ENCODE results near the gene HAO1. TPM values are rescaled to one million over a fixed set of nuclear protein-coding genes. Genes with fewer than 3 reads are reported as not detected.

Gene HAO1
- total and polyA plus RNA-seq, 2 of the 4 experiments (the other 2 are of a cell fraction): not detected

DNA sequence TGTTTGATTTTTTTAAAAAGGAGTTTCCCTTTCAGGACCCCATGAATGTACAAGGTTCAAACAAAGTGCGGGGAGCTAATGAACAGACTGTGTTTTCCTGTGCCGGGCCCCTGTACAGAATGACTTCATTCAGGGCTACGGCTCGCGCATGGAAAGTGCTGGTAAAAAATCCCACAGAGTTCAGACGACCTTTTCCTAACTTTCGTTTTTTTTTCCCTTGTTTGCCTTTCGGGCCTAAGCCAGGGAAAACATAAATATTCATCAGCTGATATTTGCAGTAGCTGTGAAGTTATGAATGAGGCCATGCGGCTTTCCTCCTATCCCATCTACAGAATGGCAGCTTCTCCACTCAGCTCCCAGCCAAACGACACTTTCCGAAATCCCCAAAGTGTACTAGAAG is 74.0 kb downstream of the HAO1 start:
- no TSS peak for BruUV-seq (replicated peaks)
- Histone ChIP-seq H3K18ac (ENCODE audit: low read depth, low read length) (no peak overlapping the region), H2BK5ac (ENCODE audit: low read depth, low read length, poor library complexity, severe bottlenecking) (no peak overlapping the region), H2AK5ac (ENCODE audit: low read depth, low read length) (no peak overlapping the region), H4K5ac (ENCODE audit: low read depth, low read length) (no peak overlapping the region), H3K14ac (replicated peaks; ENCODE audit: low read depth, low read length) (0 out of 2 replicates have a peak overlapping the region, but pooled peaks have one; percentile 37), H3K27me3 (ENCODE audit: control insufficient read depth, insufficient read depth, low read length) (peaks cover 15% of the 10 kb centered on the region), H3K36me3 (ENCODE audit: control insufficient read depth, insufficient read depth, low read length) (no peaks in the 10 kb centered on the region), H3K23ac (ENCODE audit: low read depth, low read length) (no peak overlapping the region), H2AK9ac (replicated peaks; ENCODE audit: low read depth, low read length, poor library complexity) (no peak overlapping the region), H3K9me3 (ENCODE audit: control insufficient read depth, insufficient read depth, low read length) (no peaks in the 10 kb centered on the region), H4K91ac (ENCODE audit: insufficient read depth, low read depth, low read length) (no peak overlapping the region), H3K9ac (ENCODE audit: low read depth, low read length) (no peak overlapping the region), H3K9me1 (ENCODE audit: insufficient read depth, low read length) (no peaks in the 10 kb centered on the region), H2BK20ac (ENCODE audit: low read depth, low read length) (no peak overlapping the region), H3K56ac (ENCODE audit: extremely low read depth, insufficient read depth, low read length) (no peak overlapping the region), H4K20me1 (ENCODE audit: insufficient read depth, low read length) (no peaks in the 10 kb centered on the region), H3K4ac (ENCODE audit: low read depth, low read length) (no peak overlapping the region), H4K8ac (ENCODE audit: low read depth in 2 of 2, low read length in 2 of 2) (no peak overlapping the region; a peak in 1 of 4 replicates), H3K4me2 (ENCODE audit: low read depth, low read length) (peak overlapping the region; percentile 46), H2AFZ (replicated peaks; ENCODE audit: low read length, poor library complexity) (no peak overlapping the region), H2BK15ac (ENCODE audit: low read depth, low read length) (no peak overlapping the region), H3K4me3 (ENCODE audit: insufficient read depth, low read depth, low read length) (no peak overlapping the region), H3K79me1 (ENCODE audit: low read depth in 1 of 2, low read length in 2 of 2) (no peaks in the 10 kb centered on the region), H3K27ac (ENCODE audit: insufficient read depth, low read length) (no peak overlapping the region), H2BK120ac (ENCODE audit: low read depth, low read length) (0 out of 2 replicates have a peak overlapping the region, but pooled peaks have one; percentile 46), H3K4me1 (ENCODE audit: control insufficient read depth, insufficient read depth, low read length) (no peaks in the 10 kb centered on the region)
- intact Hi-C loops (cut with micrococcal nuclease) (no loop called here), dilution Hi-C loops (cut with HindIII; ENCODE audit: low sequenced_read_pairs, unreplicated experiment) (no loop called here), in situ Hi-C loops (cut with MboI; ENCODE audit: low sequenced_read_pairs) (no loop called here)
- DNase-seq (no peak), ATAC-seq (ENCODE audit: low read depth) (no peak; the same call in 1 of the 2 replicates)
- ChIA-PET CTCF (interaction anchor here (0.6 to 1.4 kb wide), 2 partner anchors 39 to 70 kb away, joined by 3 read pairs; no protein-coding TSS in a partner anchor), POLR2A (ENCODE audit: unreplicated experiment) (no interaction called here)
- WGBS, 2 experiments (ENCODE audit: extremely low coverage in 2 of 2, insufficient read length in 1 of 2): 8% methylated on average over 2 of the region's 11 CpGs; no CpG with 5 or more reads in 1 of the 2 experiments
- TF ChIP-seq RAD21 (IDR thresholded peaks at IDR 0.05; ENCODE audit: low read length) (no peak), POLR2A (IDR thresholded peaks at IDR 0.05; ENCODE audit: low read depth, low read length) (no peak), MXI1 (IDR thresholded peaks at IDR 0.05; ENCODE audit: borderline replicate concordance, low read depth, low read length) (no peak), RCOR1 (IDR thresholded peaks at IDR 0.05; ENCODE audit: insufficient replicate concordance, low read length) (no peak), BHLHE40 (IDR thresholded peaks at IDR 0.05; ENCODE audit: low read depth, low read length) (no peak), NFE2L2 (IDR thresholded peaks at IDR 0.05; ENCODE audit: low read depth, low read length) (no peak), CEBPB (IDR thresholded peaks at IDR 0.05; ENCODE audit: low read depth, low read length) (no peak), SMC3 (IDR thresholded peaks at IDR 0.05; ENCODE audit: low read depth, low read length) (no peak), MAZ (IDR thresholded peaks at IDR 0.05; ENCODE audit: borderline replicate concordance, low read depth, low read length) (no peak), RFX5 (IDR thresholded peaks at IDR 0.05; ENCODE audit: low read depth, low read length) (no peak), MAFK (IDR thresholded peaks at IDR 0.05; ENCODE audit: low read depth, low read length) (no peak), CHD1 (IDR thresholded peaks at IDR 0.05; ENCODE audit: low read depth, low read length) (no peak), USF2 (IDR thresholded peaks at IDR 0.05; ENCODE audit: low read depth, low read length) (no peak), FOS (IDR thresholded peaks at IDR 0.05; ENCODE audit: low read depth, low read length) (no peak)
- TF ChIP-seq, protein P1, sequence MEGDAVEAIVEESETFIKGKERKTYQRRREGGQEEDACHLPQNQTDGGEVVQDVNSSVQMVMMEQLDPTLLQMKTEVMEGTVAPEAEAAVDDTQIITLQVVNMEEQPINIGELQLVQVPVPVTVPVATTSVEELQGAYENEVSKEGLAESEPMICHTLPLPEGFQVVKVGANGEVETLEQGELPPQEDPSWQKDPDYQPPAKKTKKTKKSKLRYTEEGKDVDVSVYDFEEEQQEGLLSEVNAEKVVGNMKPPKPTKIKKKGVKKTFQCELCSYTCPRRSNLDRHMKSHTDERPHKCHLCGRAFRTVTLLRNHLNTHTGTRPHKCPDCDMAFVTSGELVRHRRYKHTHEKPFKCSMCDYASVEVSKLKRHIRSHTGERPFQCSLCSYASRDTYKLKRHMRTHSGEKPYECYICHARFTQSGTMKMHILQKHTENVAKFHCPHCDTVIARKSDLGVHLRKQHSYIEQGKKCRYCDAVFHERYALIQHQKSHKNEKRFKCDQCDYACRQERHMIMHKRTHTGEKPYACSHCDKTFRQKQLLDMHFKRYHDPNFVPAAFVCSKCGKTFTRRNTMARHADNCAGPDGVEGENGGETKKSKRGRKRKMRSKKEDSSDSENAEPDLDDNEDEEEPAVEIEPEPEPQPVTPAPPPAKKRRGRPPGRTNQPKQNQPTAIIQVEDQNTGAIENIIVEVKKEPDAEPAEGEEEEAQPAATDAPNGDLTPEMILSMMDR (conservative IDR thresholded peaks at IDR 0.05; ENCODE audit: low read depth, low read length): no peak
- TF ChIP-seq, protein P2, sequence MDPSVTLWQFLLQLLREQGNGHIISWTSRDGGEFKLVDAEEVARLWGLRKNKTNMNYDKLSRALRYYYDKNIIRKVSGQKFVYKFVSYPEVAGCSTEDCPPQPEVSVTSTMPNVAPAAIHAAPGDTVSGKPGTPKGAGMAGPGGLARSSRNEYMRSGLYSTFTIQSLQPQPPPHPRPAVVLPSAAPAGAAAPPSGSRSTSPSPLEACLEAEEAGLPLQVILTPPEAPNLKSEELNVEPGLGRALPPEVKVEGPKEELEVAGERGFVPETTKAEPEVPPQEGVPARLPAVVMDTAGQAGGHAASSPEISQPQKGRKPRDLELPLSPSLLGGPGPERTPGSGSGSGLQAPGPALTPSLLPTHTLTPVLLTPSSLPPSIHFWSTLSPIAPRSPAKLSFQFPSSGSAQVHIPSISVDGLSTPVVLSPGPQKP (IDR thresholded peaks at IDR 0.05; ENCODE audit: borderline replicate concordance, low read depth, low read length): no peak

All from IMR-90 (cell line).